Colonic mucosa (tissue), 4 donors: ENCODE measurements around the gene RIPK3. TPM values are rescaled to one million over a fixed set of nuclear protein-coding genes. Genes with fewer than 3 reads are reported as not detected.

Experiments used
- DNase-seq: peaks from one replicate; pipeline ENCODE4 v3.0.0-alpha.2; 2020
- H3K27ac ChIP-seq: fragments of 200-600 bp; one replicate; pipeline ENCODE4 v1.8.0; 2021
- H3K27me3 ChIP-seq: fragments of 200-600 bp; one replicate; pipeline ENCODE4 v1.8.0; 2021
- H3K36me3 ChIP-seq: fragments of 200-600 bp; one replicate; pipeline ENCODE4 v1.8.0; 2021
- H3K4me1 ChIP-seq: fragments of 200-600 bp; one replicate; pipeline ENCODE4 v1.8.0; 2021; ENCODE audit warnings: mild to moderate bottlenecking
- H3K4me3 ChIP-seq: fragments of 200-600 bp; one replicate; pipeline ENCODE4 v1.8.0; 2021
- H3K9ac ChIP-seq, 2 donors: one replicate each; pipeline ENCODE4 v1.7.0; 2013; ENCODE audit warnings: control low read depth in 2 of 2, low read depth in 2 of 2, low read length in 2 of 2
- H3K9me3 ChIP-seq: fragments of 200-600 bp; one replicate; pipeline ENCODE4 v1.8.0; 2021
- intact Hi-C: fragments of 100-400 bp; cut with DNase I; formaldehyde crosslinking; loops from one replicate; pipeline ENCODE4 v1.14.1; 2022
- total RNA-seq, 2 donors: library from RNA; stranded (reverse); fragmentation: NEBNext Ultra II Directional in 1 of 2; extraction: Animal tissue kit (Norgen Biotek cat#: 25700) in 1 of 2; gene quantifications; one replicate each; pipeline ENCODE4 v1.2.1, GENCODE V29; 2021
- TF ChIP-seq, protein P1 (sequence below): fragments of 200-600 bp; IDR thresholded peaks from one replicate; pipeline ENCODE4 v1.8.0; 2022; ENCODE audit warnings: antibody characterized with exemption, mild to moderate bottlenecking
- donor health status: healthy.
- donor health status: DM: no; HTN: no; CAD: no.
- donor health status: DM: no; HTN: no; CAD: no.

Gene RIPK3
- total RNA-seq, 2 donors from 2014 or later = 30.1 to 38.2 TPM

DNA sequence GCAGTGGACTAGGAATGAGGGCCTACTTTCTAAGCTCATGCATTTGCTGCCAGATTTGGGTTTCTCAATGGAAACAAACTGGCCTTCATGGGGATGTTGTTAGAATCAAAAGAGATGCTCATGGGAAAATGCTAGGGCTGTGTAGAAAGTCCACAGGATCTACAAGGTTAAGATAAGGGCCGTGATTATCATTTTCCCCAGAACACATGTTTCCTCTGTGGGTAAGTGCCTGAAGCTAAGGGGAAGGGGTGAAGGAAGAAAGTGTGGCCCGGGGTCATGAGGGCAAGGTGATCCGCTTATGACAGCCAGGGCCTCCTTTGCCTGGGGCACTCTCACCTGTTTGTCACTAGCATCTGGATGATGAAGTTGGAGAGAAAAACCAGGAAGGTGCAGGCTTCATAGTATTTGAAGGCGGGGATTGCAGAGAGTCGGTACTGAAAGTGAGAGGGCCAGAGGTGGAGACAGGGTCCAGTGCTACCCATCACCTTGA is 14.7 kb downstream of the RIPK3 start:
- intact Hi-C loops = no loop called here
- H3K36me3 ChIP-seq = no peaks in the 10 kb centered on the region
- no peak for DNase-seq
- TF ChIP-seq, protein P1, sequence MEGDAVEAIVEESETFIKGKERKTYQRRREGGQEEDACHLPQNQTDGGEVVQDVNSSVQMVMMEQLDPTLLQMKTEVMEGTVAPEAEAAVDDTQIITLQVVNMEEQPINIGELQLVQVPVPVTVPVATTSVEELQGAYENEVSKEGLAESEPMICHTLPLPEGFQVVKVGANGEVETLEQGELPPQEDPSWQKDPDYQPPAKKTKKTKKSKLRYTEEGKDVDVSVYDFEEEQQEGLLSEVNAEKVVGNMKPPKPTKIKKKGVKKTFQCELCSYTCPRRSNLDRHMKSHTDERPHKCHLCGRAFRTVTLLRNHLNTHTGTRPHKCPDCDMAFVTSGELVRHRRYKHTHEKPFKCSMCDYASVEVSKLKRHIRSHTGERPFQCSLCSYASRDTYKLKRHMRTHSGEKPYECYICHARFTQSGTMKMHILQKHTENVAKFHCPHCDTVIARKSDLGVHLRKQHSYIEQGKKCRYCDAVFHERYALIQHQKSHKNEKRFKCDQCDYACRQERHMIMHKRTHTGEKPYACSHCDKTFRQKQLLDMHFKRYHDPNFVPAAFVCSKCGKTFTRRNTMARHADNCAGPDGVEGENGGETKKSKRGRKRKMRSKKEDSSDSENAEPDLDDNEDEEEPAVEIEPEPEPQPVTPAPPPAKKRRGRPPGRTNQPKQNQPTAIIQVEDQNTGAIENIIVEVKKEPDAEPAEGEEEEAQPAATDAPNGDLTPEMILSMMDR = no peak
- no peak overlapping the region for H3K27ac ChIP-seq
- H3K27me3 ChIP-seq = no peaks in the 10 kb centered on the region
- no peak overlapping the region for H3K4me3 ChIP-seq
- no peaks in the 10 kb centered on the region for H3K9me3 ChIP-seq
- H3K4me1 ChIP-seq = no peaks in the 10 kb centered on the region
- H3K9ac ChIP-seq = no peak overlapping the region

DNA sequence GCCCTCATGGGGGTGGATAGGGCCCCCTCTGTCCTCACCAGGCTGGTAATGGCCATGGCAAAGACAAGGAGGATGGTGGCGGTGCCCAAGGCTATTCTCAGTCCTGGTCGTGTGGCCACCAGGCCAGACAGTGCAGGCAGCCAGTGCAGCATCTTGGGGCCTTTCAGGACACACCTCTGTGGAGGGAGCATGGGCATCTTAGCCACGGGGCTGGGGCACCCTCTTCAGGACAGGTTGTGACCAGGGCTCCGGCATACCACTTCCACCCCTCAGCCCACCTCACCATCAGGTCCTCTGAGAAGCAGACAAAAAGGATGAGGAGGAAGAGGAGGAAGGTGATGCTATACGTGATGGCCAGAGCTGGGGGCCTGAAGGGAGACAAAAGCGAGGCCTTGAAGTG is 15.8 kb downstream of the RIPK3 start:
- Histone ChIP-seq H3K27me3 (no peaks in the 10 kb centered on the region), H3K36me3 (no peaks in the 10 kb centered on the region), H3K27ac (no peak overlapping the region), H3K9ac (no peak overlapping the region), H3K4me1 (no peaks in the 10 kb centered on the region), H3K4me3 (no peak overlapping the region), H3K9me3 (no peaks in the 10 kb centered on the region)
- intact Hi-C loops = no loop called here
- TF ChIP-seq, protein P1 = no peak
- DNase-seq = no peak

- Histone ChIP-seq H3K4me3 (no peak overlapping the region), H3K27me3 (no peaks in the 10 kb centered on the region), H3K9me3 (no peaks in the 10 kb centered on the region), H3K36me3 (no peaks in the 10 kb centered on the region), H3K9ac (no peak overlapping the region), H3K4me1 (no peaks in the 10 kb centered on the region), H3K27ac (no peak overlapping the region)
- no peak for DNase-seq
- intact Hi-C loops = no loop called here
- TF ChIP-seq, protein P1 = no peak
These were observed 16.4 kb downstream of the RIPK3 start for GRCh38 chr14:24323341-24323740.

- no peak overlapping the region for H3K27ac ChIP-seq
- TF ChIP-seq, protein P1 = no peak
- no peaks in the 10 kb centered on the region for H3K36me3 ChIP-seq
- H3K9ac ChIP-seq = no peak overlapping the region
- intact Hi-C loops = no loop called here
- no peak overlapping the region for H3K4me3 ChIP-seq
- no peaks in the 10 kb centered on the region for H3K27me3 ChIP-seq
- no peaks in the 10 kb centered on the region for H3K9me3 ChIP-seq
- no peaks in the 10 kb centered on the region for H3K4me1 ChIP-seq
- no peak for DNase-seq
These were observed 17.1 kb downstream of the RIPK3 start for GRCh38 chr14:24322672-24323071.

DNA sequence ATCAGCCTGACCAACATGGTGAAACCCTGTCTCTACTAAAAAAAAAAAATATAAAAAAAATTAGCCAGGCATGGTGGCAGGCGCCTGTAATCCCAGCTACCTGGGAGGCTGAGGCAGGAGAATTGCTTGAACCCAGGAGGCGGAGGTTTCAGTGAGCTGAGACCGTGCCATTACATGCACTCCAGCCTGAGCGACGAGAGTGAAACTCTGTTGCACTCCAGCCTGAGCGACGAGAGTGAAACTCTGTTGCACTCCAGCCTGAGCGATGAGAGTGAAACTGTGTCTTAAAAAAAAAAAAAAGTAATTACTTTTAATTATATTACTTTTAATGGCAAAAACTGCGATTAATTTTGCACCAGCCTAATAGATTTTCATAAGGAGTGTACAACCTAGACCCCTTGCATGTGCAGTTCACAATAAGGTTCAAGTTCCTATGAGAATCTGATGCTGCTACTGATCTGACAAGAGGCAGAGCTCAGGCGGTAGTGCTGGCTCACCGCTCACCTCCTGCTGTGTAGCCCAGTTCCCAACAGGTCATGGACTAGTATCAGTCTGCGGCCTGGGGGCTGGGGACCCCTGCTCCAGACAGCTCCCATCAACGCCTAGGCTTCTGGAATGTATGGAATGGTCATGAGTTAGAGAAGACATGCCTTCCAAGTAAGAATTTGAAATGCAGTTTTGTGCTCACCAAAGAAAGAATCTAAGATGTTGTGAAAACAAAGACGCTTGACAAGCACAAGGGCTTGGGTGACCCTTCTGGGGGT is 18.4 kb downstream of the RIPK3 start:
- TF ChIP-seq, protein P1 = no peak
- no peaks in the 10 kb centered on the region for H3K9me3 ChIP-seq
- no peak overlapping the region for H3K4me3 ChIP-seq
- H3K4me1 ChIP-seq = peaks cover under 1% of the 10 kb centered on the region
- no peak for DNase-seq
- H3K9ac ChIP-seq = no peak overlapping the region
- H3K36me3 ChIP-seq = no peaks in the 10 kb centered on the region
- intact Hi-C loops = no loop called here
- H3K27me3 ChIP-seq = no peaks in the 10 kb centered on the region
- H3K27ac ChIP-seq = no peak overlapping the region
